Kidney (tissue), 14 donors: ENCODE data around the gene PEAK1. TPM values are rescaled to one million over a fixed set of nuclear protein-coding genes. Genes with fewer than 3 reads are reported as not detected.

Source experiments
- DNase-seq, 5 donors: peaks; one replicate each; pipeline ENCODE4 v3.0.0-alpha.2; 2013 to 2020
- FAIRE-seq: peaks from 2 replicates; lab custom pipeline; 2012; peaks lifted over from hg19 to GRCh38; lab: Jason Lieb, UNC
- H3K27ac ChIP-seq, 2 donors: one replicate each; pipeline ENCODE4 v1.7.0; 2013; ENCODE audit warnings: low read depth in 2 of 2, low read length in 2 of 2, inconsistent platforms in 1 of 2
- H3K27me3 ChIP-seq: one replicate; pipeline ENCODE4 v1.7.1; 2013; ENCODE audit warnings: low read length, inconsistent platforms; ENCODE audit not compliant: control insufficient read depth, insufficient read depth
- H3K36me3 ChIP-seq, 3 donors: one replicate each; pipeline versions ENCODE4 v1.7.0 to v1.7.1; 2013; ENCODE audit warnings: low read length in 3 of 3, control low read depth in 1 of 3, inconsistent platforms in 1 of 3; ENCODE audit not compliant: insufficient read depth in 3 of 3, control insufficient read depth in 2 of 3
- H3K4me1 ChIP-seq, 3 donors: one replicate each; pipeline versions ENCODE4 v1.7.0 to v1.7.1; 2013; ENCODE audit warnings: low read length in 3 of 3, inconsistent platforms in 1 of 3, low read depth in 1 of 3; ENCODE audit not compliant: control insufficient read depth in 2 of 3, insufficient read depth in 2 of 3
- H3K4me3 ChIP-seq, 3 donors: one replicate each; pipeline versions ENCODE4 v1.7.0 to v1.8.1; 2013; ENCODE audit warnings: low read length in 3 of 3, control low read depth in 1 of 3, inconsistent platforms in 1 of 3
- H3K9ac ChIP-seq, 3 donors: one replicate each; pipeline versions ENCODE4 v1.7.0 to v1.7.1; 2013; ENCODE audit warnings: low read length in 3 of 3, control low read depth in 1 of 3, inconsistent platforms in 1 of 3
- H3K9me3 ChIP-seq, 3 donors: one replicate each; pipeline versions ENCODE4 v1.7.0 to v1.7.1; 2013; ENCODE audit warnings: low read length in 3 of 3, control low read depth in 1 of 3, inconsistent platforms in 1 of 3; ENCODE audit not compliant: control insufficient read depth in 2 of 3, insufficient read depth in 1 of 3
- CTCF ChIP-seq: IDR thresholded peaks from 3 replicates; pipeline ENCODE4 v1.5.1; 2012; ENCODE audit warnings: mild to moderate bottlenecking, moderate library complexity, borderline replicate concordance; ENCODE audit not compliant: insufficient read depth; ENCODE audit errors: extremely low read depth
- intact Hi-C: fragments of 100-400 bp; cut with DNase I; formaldehyde crosslinking; loops from one replicate; pipeline ENCODE4 v1.11.1; 2022
- polyA plus RNA-seq: library from polyadenylated mRNA; stranded (reverse); fragments of 350-450 nt; fragmentation: Illumina TruSeq; extraction: RNeasy Lipid Tissue Mini Kit (QIAGEN cat#74804); gene quantifications from one replicate; pipeline ENCODE4 v1.2.3, GENCODE V29; 2014; ENCODE audit warnings: low read depth, low replicate concordance; ENCODE audit not compliant: insufficient read depth
- total RNA-seq: library from RNA; stranded (reverse); fragmentation: NEBNext Ultra II Directional; extraction: Animal tissue kit (Norgen Biotek cat#: 25700); gene quantifications from one replicate; pipeline ENCODE4 v1.2.1, GENCODE V29; 2021
- donor health status: control.
- donor health status: control.
- donor health status: control.
- donor health status: control.
- donor health status: control.
- donor health status: DM: yes; HTN: yes; CAD: no.
- donor health status: Normal renal cell carcinoma (clear cell type).

Gene PEAK1
- total and polyA plus RNA-seq, 2 donors from 2014 or later = 2.9 to 50.3 TPM

GRCh38 chr15:77370580-77370979 is 49.3 kb downstream of the PEAK1 start:
- Histone ChIP-seq H3K27ac (no peak overlapping the region), H3K4me1 (no peaks in the 10 kb centered on the region), H3K4me3 (no peak overlapping the region), H3K36me3 (no peaks in the 10 kb centered on the region), H3K27me3 (no peaks in the 10 kb centered on the region), H3K9me3 (no peaks in the 10 kb centered on the region), H3K9ac (no peak overlapping the region)
- no peak for TF ChIP-seq CTCF
- intact Hi-C loops = no loop called here
- FAIRE-seq = no peak
- DNase-seq = no peak

- no peak for TF ChIP-seq CTCF
- H3K36me3 ChIP-seq = no peaks in the 10 kb centered on the region
- H3K9ac ChIP-seq = no peak overlapping the region
- intact Hi-C loops = no loop called here
- H3K27me3 ChIP-seq = no peaks in the 10 kb centered on the region
- H3K9me3 ChIP-seq = no peaks in the 10 kb centered on the region
- FAIRE-seq = no peak
- DNase-seq = no peak
- no peak overlapping the region for H3K4me3 ChIP-seq
- no peaks in the 10 kb centered on the region for H3K4me1 ChIP-seq
- no peak overlapping the region for H3K27ac ChIP-seq
These were observed 50.7 kb downstream of the PEAK1 start for GRCh38 chr15:77369168-77369567.

- Histone ChIP-seq H3K4me1 (no peaks in the 10 kb centered on the region), H3K36me3 (no peaks in the 10 kb centered on the region), H3K27ac (no peak overlapping the region), H3K9me3 (no peaks in the 10 kb centered on the region), H3K4me3 (no peak overlapping the region), H3K27me3 (no peaks in the 10 kb centered on the region), H3K9ac (no peak overlapping the region)
- no peak for TF ChIP-seq CTCF
- intact Hi-C loops = no loop called here
- FAIRE-seq = no peak
- no peak for DNase-seq
These were observed 52.3 kb downstream of the PEAK1 start for GRCh38 chr15:77367631-77368030.

- no peak for FAIRE-seq
- H3K4me1 ChIP-seq = no peaks in the 10 kb centered on the region
- intact Hi-C loops = no loop called here
These were observed 58.4 kb downstream of the PEAK1 start for GRCh38 chr15:77361456-77361855.

More at GRCh38 chr15:77361456-77361855, 58.4 kb downstream of the PEAK1 start:
- Histone ChIP-seq H3K27ac (no peak overlapping the region), H3K4me3 (no peak overlapping the region), H3K27me3 (no peaks in the 10 kb centered on the region), H3K9me3 (no peaks in the 10 kb centered on the region), H3K9ac (no peak overlapping the region), H3K36me3 (no peaks in the 10 kb centered on the region)
- DNase-seq = no peak
- TF ChIP-seq CTCF = no peak
